ENCODE data around the gene QSOX1. TPM values are rescaled to one million over a fixed set of nuclear protein-coding genes. Genes with fewer than 3 reads are reported as not detected.

QSOX1 gene
- total RNA-seq, 2 donors from 2014 or later = 42.1 to 42.3 TPM

DNA sequence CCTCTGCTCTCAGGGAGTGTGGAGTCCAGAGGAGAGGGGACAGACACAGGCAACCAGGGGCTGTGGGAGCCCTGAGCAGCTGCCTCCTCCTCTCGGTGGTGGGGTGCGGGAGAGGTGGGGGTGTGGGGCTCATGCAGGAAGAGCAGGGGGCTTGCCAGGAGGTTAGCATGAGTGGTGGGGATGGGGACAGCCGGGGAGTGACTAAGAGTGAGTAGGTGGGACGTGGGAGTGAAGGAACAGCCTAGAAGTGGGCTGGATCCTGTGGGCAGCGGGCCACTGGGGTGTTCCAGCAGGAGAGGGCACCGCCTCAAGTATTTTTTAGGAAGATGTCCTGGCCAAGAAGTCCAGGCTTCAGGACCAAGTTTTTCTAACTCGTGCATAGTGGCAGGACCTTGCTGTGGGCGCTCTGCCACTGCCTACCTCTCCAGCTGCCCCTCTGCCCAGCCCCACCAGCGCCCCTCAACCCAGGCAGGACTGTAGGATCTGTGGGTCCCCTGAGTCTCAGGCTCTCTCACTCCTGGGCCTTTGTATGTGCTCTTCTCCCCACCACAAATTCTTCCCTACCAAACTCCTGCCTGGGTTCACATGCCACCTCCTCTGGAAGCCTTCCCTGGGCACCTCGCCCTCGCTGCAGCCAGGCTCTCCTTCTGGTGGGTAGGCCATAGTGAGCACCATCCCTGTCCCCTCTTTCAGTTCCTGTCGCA lies 56.6 kb downstream of the QSOX1 start:
- no peak for ATAC-seq
- no peaks in the 10 kb centered on the region for H3K36me3 Mint-ChIP-seq
- DNase-seq (ENCODE audit: low spot score in 2 of 2) = no peak
- no peak overlapping the region for H3K27ac Mint-ChIP-seq
- no peaks in the 10 kb centered on the region for H3K9me3 Mint-ChIP-seq

- Mint-ChIP-seq H3K27ac (no peak overlapping the region), H3K36me3 (no peaks in the 10 kb centered on the region), H3K9me3 (no peaks in the 10 kb centered on the region)
- DNase-seq (ENCODE audit: low spot score in 2 of 2) (no peak), ATAC-seq (no peak)
Measured at GRCh38 chr1:180211860-180212229, 57.2 kb downstream of the QSOX1 start.

DNA sequence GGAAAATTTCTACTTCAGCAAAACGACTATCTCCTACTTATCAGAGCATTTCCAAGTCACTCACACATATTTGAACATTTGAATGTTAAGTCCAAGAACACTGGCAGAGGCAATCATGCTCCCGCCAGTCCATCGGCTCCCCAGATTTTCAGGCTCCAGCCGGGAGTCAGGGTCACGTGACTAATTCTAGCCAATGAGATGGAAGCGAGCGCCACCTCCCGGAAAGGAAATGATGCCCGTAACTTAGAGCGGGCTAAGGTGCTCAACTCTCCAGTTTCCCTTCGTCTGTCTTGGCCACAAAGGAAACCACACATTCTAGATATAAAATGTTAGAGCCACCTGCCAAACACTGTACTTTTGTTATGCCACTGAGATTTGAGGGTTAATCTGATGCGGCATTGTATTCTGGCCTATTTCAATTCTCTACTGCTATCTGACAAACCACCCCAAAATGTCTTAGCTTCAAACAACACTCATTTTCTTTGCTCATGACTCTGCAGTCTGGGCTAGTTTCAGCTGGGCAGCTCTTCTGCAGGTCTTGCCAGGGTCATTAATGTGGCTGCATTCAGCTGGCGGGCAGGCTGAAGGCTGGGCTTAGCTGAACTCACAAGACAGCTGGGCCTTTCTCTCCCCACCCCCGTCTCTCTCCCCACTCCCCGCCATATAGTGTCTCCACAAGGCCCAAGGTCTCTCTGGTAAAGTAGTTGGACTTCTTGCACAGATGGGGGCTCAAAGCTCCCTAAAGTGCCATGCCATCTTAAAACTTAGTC lies 58.9 kb downstream of the QSOX1 start:
- H3K36me3 Mint-ChIP-seq = no peaks in the 10 kb centered on the region
- H3K27ac Mint-ChIP-seq = peak overlapping the region; percentile 47 to 55
- ATAC-seq (peak; percentile 88 to 93), DNase-seq (ENCODE audit: low spot score in 2 of 2) (peak; percentile 72 to 75)
- H3K9me3 Mint-ChIP-seq = no peaks in the 10 kb centered on the region

- no peaks in the 10 kb centered on the region for H3K9me3 Mint-ChIP-seq
- ATAC-seq (no peak), DNase-seq (ENCODE audit: low spot score in 2 of 2) (no peak)
- H3K36me3 Mint-ChIP-seq = no peaks in the 10 kb centered on the region
- peak overlapping the region in 1 of 2 donors; percentile 67 for H3K27ac Mint-ChIP-seq
Measured at GRCh38 chr1:180215856-180216625, 61.4 kb downstream of the QSOX1 start.

DNA sequence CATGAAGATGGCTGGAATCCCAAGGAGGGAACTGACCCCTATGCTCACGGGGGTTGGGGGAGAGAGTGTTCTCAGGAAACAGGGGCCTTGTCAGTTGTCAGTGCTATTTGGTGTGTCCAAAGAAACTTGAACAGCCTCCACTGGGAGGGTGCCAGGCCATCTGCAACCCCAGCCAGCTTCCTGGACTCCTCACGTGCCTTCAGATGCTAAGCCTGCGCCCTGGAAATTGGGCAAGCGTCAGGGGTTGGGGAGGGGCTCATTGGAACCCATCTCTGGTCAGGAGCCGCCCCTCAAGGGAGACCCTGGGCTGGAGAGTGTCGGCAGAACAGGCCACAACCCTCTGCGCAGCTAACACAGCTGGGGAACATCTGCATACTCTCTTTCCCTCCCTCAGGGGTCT lies 62.3 kb downstream of the QSOX1 start:
- no peaks in the 10 kb centered on the region for H3K9me3 Mint-ChIP-seq
- DNase-seq (ENCODE audit: low spot score in 2 of 2) (no peak), ATAC-seq (no peak)
- no peak overlapping the region for H3K27ac Mint-ChIP-seq
- no peaks in the 10 kb centered on the region for H3K36me3 Mint-ChIP-seq

GRCh38 chr1:180218806-180219765 lies 64.4 kb downstream of the QSOX1 start:
- ATAC-seq (no peak), DNase-seq (ENCODE audit: low spot score in 2 of 2) (no peak)
- no peaks in the 10 kb centered on the region for H3K9me3 Mint-ChIP-seq
- H3K36me3 Mint-ChIP-seq = no peaks in the 10 kb centered on the region
- no peak overlapping the region for H3K27ac Mint-ChIP-seq

DNA sequence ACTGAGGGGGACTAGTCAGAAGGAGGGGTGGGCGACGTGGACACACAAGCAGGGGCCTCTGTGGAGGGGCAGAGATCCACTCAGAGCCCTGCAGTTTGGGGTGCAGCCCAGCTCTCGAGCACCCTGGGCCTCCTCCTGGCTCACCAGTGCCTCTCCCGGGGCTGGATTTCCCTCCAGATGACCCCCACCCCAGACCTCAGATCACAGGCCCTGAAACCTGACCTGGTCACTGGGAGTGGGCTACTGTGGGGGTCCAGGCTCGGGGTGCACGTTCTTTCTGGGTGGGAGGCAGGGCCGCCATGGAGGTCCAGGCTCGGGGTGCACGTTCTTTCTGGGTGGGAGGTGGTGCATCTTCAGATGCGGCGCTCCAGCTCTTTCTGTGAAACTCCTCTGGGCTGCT lies 65.1 kb downstream of the QSOX1 start:
- Mint-ChIP-seq H3K9me3 (no peaks in the 10 kb centered on the region), H3K36me3 (no peaks in the 10 kb centered on the region), H3K27ac (no peak overlapping the region)
- DNase-seq (ENCODE audit: low spot score in 2 of 2) (no peak), ATAC-seq (no peak)

GRCh38 chr1:180221462-180221861 lies 66.8 kb downstream of the QSOX1 start:
- no peaks in the 10 kb centered on the region for H3K36me3 Mint-ChIP-seq
- no peak for ATAC-seq

DNA sequence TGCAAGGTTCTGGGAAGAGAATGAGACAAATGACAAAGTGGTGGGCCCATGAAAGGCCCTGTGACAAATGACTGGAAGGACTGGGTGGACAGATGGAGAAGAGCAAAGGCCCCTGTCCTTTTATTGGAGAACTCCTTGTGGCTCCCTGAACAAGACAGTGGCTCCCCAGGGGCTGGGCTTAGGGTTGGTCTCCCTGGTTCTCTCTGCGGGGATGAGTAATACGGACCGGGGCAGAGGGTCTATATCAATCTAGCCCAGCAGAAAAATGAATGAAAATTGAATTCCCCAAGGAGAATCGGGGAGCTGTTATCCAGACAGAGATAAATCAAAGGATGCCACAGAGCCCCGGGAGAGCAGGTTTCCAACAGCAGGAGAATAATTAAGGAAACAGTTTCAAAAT lies 70.2 kb downstream of the QSOX1 start:
- DNase-seq (ENCODE audit: low spot score in 2 of 2) (no peak), ATAC-seq (no peak)
- no peaks in the 10 kb centered on the region for H3K9me3 Mint-ChIP-seq
- no peak overlapping the region for H3K27ac Mint-ChIP-seq
- H3K36me3 Mint-ChIP-seq = no peaks in the 10 kb centered on the region

More at GRCh38 chr1:180221462-180221861, 66.8 kb downstream of the QSOX1 start:
- Mint-ChIP-seq H3K27ac (no peak overlapping the region), H3K9me3 (no peaks in the 10 kb centered on the region)
- DNase-seq (ENCODE audit: low spot score in 2 of 2) = no peak

DNA sequence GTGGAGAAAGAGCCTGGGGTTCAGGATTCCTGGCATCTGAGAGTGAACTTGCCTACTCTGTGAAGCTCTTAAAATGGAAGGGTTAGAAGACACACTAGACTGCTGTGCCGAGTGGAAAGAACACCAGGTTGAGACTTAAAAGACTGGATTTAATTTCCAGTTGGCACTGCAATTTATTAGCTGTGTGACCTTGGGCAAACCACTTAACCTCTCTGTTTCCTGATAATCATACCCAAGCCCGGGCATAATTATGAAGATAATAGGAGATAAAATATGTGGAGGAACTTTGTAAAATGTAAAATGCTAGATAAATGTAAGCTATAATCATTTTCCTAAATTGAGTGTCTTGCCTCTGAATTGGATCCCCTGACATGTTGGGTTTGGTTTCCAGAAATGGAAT lies 70.7 kb downstream of the QSOX1 start:
- ATAC-seq (no peak), DNase-seq (ENCODE audit: low spot score in 2 of 2) (no peak)
- H3K36me3 Mint-ChIP-seq = no peaks in the 10 kb centered on the region
- no peaks in the 10 kb centered on the region for H3K9me3 Mint-ChIP-seq
- H3K27ac Mint-ChIP-seq = no peak overlapping the region

- Mint-ChIP-seq H3K27ac (no peak overlapping the region), H3K36me3 (no peaks in the 10 kb centered on the region), H3K9me3 (no peaks in the 10 kb centered on the region)
- DNase-seq (ENCODE audit: low spot score in 2 of 2) (no peak), ATAC-seq (no peak)
Measured at GRCh38 chr1:180227861-180228647, 73.4 kb downstream of the QSOX1 start.

DNA sequence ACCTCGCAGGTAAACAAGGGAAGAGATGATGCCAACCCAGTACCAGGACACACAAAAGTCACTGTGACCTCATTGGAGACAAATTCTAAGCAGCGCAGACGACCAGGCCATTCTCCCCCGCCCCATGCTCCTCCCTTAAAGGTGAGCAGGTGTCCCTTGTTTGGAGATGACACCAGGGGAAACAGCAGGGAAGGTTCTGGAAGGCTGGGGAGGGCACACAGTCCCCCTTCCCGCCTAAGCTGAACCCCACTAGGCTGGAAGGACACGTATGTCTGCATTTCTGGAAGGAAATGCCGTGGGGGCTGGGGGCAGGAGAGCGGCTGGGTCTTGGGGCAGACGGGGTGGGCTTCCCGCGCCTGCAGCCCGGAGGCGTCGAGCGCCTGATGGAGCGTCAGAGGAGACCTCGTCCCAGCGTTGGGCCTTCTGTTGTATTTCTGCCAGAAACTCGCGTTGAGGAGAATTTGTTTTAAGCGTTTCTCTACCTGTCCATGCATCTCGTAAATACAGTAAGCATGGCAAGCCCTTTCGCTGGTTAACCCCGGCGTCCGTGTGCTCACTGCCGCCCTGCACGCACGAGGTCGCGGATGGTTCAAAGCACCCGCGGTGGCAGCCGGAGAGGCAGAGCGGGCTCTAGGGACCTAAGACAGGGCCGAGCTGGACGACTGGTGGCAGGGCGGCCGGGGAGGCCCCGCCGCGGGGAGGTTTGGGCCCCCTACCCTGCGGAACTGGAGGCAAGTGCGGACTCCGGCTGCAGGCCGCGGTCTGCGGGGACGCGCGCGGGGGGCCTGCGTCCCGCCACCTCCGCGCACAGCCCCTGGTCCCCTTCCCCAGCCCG lies 74.2 kb downstream of the QSOX1 start:
- no peak for DNase-seq (ENCODE audit: low spot score in 2 of 2)
- Mint-ChIP-seq H3K9me3 (no peaks in the 10 kb centered on the region), H3K36me3 (no peaks in the 10 kb centered on the region), H3K27ac (no peak overlapping the region)
- peak in 1 of 2 donors; percentile 14 for ATAC-seq

DNA sequence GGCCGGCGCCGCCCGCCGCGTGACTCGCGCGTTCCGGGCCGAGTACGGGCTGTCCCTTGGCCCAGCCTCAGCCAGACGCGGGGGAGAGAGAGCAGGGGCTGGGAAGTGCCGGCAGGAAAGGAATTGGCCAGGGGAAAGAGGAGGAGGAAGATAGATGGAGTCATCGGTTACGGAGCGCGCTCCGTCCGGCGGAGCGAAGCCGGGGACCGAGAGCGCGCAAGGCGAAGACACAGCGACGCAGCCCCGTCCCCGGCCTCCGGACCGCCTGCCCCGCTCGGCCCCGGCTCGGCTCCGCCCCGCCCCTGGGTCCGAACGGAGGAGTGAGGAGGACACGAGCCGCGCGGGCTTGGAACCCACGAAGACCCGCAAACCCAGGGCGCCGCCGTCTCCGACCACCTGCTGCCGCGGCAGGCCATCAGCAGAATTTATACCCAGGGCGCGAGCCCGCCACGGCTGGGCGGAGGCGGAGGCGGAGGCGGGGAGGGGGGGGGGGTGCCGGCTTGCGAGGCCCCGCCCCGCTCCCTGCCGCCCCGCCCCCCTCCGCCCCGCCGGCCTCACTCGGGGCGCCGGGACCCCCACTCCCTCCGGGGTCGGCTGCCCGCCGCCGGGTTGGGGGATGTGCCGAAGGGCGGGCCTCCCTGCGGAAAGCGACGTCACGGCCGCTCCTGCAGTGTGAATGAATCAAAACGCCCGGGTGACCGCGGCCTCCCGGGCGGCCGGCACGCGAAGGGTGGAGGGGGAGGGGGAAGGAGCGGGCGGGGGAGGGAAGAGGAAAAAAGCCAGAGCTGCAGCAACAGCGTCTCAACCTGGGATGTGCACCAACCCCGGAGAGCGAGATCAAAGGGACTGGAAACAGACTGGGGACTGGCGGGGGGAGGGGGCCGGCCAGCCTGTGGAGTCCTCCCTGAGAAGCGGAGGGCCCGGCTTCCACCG lies 75.1 kb downstream of the QSOX1 start, which contains the start of gene LHX4:
Gene LHX4 (plus strand): TSS at position 782 of the 933 bp plus-strand sequence. CDS start 266 bp downstream, outside the sequence.
- peak; percentile 44 to 70 for ATAC-seq
- no peak for DNase-seq (ENCODE audit: low spot score in 2 of 2)
- Mint-ChIP-seq H3K9me3 (no peaks in the 10 kb centered on the region), H3K36me3 (peaks cover 0 to 6% of the 10 kb centered on the region in 2 donors), H3K27ac (no peak within 1 kb of the TSS)

DNA sequence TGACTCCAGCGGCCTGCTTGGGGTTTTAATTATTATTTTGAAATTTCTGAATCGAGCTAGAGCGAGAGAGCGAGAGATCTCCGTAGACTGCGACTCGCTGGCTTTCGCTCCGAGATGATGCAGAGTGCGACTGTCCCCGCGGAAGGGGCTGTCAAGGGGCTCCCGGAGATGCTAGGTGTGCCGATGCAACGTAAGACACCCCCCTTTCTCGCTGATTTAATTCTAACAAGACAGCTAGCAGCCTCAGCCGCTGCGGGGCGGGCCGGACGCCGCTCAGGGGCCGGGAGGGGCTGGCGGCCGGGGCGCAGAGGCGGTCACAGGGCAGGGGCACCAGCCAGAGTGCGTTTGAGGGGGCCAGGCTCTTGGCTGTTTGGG lies 75.7 kb downstream of the QSOX1 start:
- ATAC-seq = peak; percentile 32 to 34
- no peak overlapping the region for H3K27ac Mint-ChIP-seq
- H3K36me3 Mint-ChIP-seq = peaks cover 0 to 6% of the 10 kb centered on the region in 2 donors
- peak in 1 of 2 donors; percentile 39 for DNase-seq (ENCODE audit: low spot score in 2 of 2)
- no peaks in the 10 kb centered on the region for H3K9me3 Mint-ChIP-seq
